ENCODE measurements around the gene SLC48A1. TPM values are rescaled to one million over a fixed set of nuclear protein-coding genes. Genes with fewer than 3 reads are reported as not detected.

SLC48A1 gene
- total and polyA plus RNA-seq, 2 donors (not counting 3 experiments of a cell fraction or from before 2014, with no cell fraction given) = 17.3 to 20.3 TPM

DNA sequence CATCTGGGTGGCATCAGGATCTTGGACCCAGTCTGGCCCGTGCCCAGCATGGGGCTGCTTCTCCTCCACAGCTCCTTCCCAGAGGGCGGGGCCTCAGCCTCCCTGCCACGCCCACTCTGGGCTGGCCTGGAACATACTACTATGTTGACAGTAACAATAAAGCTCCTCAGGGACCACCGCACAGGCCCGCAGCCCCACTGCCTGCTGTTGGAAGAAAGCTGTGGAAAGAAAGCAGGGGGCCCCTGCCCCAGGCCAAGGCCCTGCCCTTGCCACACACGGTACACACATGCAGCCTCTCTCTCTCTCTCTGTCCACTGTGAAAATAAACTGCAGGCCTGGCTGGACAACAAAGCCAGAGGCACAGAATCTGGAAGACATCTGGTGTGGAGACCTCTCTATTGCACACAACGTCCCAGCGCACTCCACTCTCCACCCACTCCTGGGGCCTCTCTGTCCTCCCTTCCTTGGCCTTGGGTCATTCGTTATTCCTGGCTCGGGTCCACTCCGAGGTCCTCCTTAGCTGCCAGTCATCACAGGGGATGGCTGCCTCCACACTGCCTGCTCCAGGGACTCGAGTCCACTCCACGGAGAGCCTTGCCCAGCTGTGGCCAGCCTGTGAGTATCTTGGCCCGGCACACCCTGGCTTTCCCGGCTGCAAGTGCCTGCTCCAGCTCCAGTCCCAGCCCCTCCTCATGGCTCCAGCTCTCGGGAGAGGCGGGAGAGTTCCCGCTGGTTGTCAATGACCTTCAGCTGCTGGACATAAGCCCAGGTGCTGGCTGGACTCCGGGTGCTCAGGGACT, 36.0 kb upstream of the SLC48A1 start:
- H3K27me3 ChIP-seq (ENCODE audit: control insufficient read depth in 2 of 2, insufficient read depth in 2 of 2, low read length in 2 of 2) = no peaks in the 10 kb centered on the region
- no peak overlapping the region for H2AFZ ChIP-seq (ENCODE audit: low read depth, low read length)
- FAIRE-seq (peak; percentile 62), DNase-seq (ENCODE audit: low read depth, low spot score) (peak; percentile 14)
- no peaks in the 10 kb centered on the region for H4K20me1 ChIP-seq (replicated peaks; ENCODE audit: control insufficient read depth, extremely low read depth, insufficient read depth, low read length)
- ChIA-PET CTCF (interaction anchor here (1.0 to 10.4 kb wide), 10 partner anchors 21 to 205 kb away, joined by 3 to 385 read pairs (median 6); partner anchors contain the start of genes RAPGEF3 and SLC48A1), POLR2A (interaction anchor here (1.5 kb wide), 1 partner anchor 101 kb away, joined by 3 read pairs; no protein-coding TSS in a partner anchor)
- intact Hi-C loops (cut with micrococcal nuclease) = no loop called here
- H3K9me3 ChIP-seq (replicated peaks; ENCODE audit: control insufficient read depth, insufficient read depth, low read length) = no peaks in the 10 kb centered on the region
- H3K36me3 ChIP-seq (ENCODE audit: control insufficient read depth in 2 of 2, extremely low read depth in 1 of 2, insufficient read depth in 2 of 2, low read length in 2 of 2) = peaks cover 0 to 16% of the 10 kb centered on the region in 2 experiments
- H3K27ac ChIP-seq (ENCODE audit: insufficient read depth, low read depth, low read length) = no peak overlapping the region
- H3K79me2 ChIP-seq (ENCODE audit: control insufficient read depth, insufficient read depth, low read length) = no peaks in the 10 kb centered on the region
- H3K4me3 ChIP-seq (replicated peaks in 1 of 3; ENCODE audit: insufficient read depth in 1 of 3, low read depth in 1 of 3, low read length in 3 of 3) = no peak overlapping the region
- no peak overlapping the region for H3K9ac ChIP-seq (replicated peaks; ENCODE audit: extremely low read depth, insufficient read depth, low read length)
- TF ChIP-seq EZH2 (IDR thresholded peaks at IDR 0.05; ENCODE audit: borderline replicate concordance, low read depth, low read length, severe bottlenecking) (no peak), GATA2 (IDR thresholded peaks at IDR 0.05; ENCODE audit: insufficient read depth, insufficient read length, low read depth, low read length) (no peak), FOS (IDR thresholded peaks at IDR 0.05; ENCODE audit: borderline replicate concordance, insufficient read depth, low read length) (no peak), MYC (IDR thresholded peaks at IDR 0.05; ENCODE audit: low read depth, low read length) (no peak), POLR2A (IDR thresholded peaks at IDR 0.05; ENCODE audit: low read depth, low read length) (no peak), POLR2AphosphoS5 (IDR thresholded peaks at IDR 0.05; ENCODE audit: insufficient read depth, low read depth, low read length) (no peak), JUN (IDR thresholded peaks at IDR 0.05; ENCODE audit: borderline replicate concordance, insufficient read depth, insufficient read length, low read depth) (no peak), MAX (IDR thresholded peaks at IDR 0.05; ENCODE audit: insufficient read depth, insufficient read length) (no peak)
- TF ChIP-seq, protein P1, sequence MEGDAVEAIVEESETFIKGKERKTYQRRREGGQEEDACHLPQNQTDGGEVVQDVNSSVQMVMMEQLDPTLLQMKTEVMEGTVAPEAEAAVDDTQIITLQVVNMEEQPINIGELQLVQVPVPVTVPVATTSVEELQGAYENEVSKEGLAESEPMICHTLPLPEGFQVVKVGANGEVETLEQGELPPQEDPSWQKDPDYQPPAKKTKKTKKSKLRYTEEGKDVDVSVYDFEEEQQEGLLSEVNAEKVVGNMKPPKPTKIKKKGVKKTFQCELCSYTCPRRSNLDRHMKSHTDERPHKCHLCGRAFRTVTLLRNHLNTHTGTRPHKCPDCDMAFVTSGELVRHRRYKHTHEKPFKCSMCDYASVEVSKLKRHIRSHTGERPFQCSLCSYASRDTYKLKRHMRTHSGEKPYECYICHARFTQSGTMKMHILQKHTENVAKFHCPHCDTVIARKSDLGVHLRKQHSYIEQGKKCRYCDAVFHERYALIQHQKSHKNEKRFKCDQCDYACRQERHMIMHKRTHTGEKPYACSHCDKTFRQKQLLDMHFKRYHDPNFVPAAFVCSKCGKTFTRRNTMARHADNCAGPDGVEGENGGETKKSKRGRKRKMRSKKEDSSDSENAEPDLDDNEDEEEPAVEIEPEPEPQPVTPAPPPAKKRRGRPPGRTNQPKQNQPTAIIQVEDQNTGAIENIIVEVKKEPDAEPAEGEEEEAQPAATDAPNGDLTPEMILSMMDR (IDR thresholded peaks at IDR 0.05; ENCODE audit: extremely low read depth in 1 of 2, insufficient read depth in 1 of 2, low read depth in 1 of 2, low read length in 2 of 2) = no peak
- H3K4me2 ChIP-seq (ENCODE audit: insufficient read depth, low read length) = no peak overlapping the region
- dilution Hi-C loops (cut with MboI; ENCODE audit: extremely low pct_ligation_motif_present, low sequenced_read_pairs) = no loop called here
- peaks cover 14% of the 10 kb centered on the region for H3K4me1 ChIP-seq (ENCODE audit: control insufficient read depth, extremely low read depth, insufficient read depth, low read length)
- H3K9me1 ChIP-seq (replicated peaks; ENCODE audit: control insufficient read depth, extremely low read depth, insufficient read depth, low read length) = no peaks in the 10 kb centered on the region
- TSS peak; percentile 8 for BruUV-seq (replicated peaks)

Measured in endothelial cell of umbilical vein (primary cell).